NB4 (cell line): ENCODE data around the gene PLXNC1.

ENCODE experiments used
- CTCF ChIP-seq: IDR thresholded peaks from one replicate; pipeline ENCODE4 v1.5.1; 2012; ENCODE audit warnings: low read depth, low read length
- MAX ChIP-seq: IDR thresholded peaks from 2 replicates; pipeline ENCODE4 v1.6.1; 2011; ENCODE audit warnings: low read depth, low read length
- MYC ChIP-seq: IDR thresholded peaks from 2 replicates; pipeline ENCODE4 v1.6.1; 2011; ENCODE audit warnings: low read depth, low read length
- POLR2A ChIP-seq: IDR thresholded peaks from 2 replicates; pipeline ENCODE4 v1.6.1; 2011; ENCODE audit warnings: mild to moderate bottlenecking; ENCODE audit not compliant: insufficient read length; ENCODE audit errors: extremely low read depth

GRCh38 chr12:94198469-94198868 is 50.1 kb downstream of the PLXNC1 start:
- no peak for TF ChIP-seq CTCF
- no peak for TF ChIP-seq POLR2A
- no peak for TF ChIP-seq MAX
- TF ChIP-seq MYC, result no peak
